NCI-H82 treated with DMSO at 0.1 percent for 48 hours (cell line): ENCODE results near the gene ABCC4.

Experiments used
- DNase-seq: peaks from one replicate; lab custom pipeline; 2025; ENCODE audit not compliant: unreplicated experiment; lab: John Stamatoyannopoulos, UW

The ABCC4 gene

DNA sequence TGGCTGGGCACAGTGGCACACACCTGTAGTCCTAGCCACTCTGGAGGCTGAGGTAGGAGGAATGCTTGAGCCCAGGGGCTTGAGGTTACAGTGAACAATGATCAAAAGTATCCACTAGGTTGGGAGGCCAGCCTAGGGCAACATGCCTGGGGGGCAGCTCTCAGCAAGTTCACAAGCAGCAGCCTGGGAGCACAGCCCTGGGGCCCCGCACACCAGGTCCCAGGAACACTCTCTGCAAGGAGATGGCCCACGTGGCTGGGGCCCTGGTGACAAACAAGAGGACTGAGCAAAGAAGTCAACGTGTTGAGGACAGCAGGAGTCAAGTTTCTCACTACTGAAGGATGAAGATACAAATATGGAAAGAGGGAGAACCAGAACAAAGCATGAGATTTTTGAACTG, 39.3 kb downstream of the ABCC4 start:
- no peak for DNase-seq

DNA sequence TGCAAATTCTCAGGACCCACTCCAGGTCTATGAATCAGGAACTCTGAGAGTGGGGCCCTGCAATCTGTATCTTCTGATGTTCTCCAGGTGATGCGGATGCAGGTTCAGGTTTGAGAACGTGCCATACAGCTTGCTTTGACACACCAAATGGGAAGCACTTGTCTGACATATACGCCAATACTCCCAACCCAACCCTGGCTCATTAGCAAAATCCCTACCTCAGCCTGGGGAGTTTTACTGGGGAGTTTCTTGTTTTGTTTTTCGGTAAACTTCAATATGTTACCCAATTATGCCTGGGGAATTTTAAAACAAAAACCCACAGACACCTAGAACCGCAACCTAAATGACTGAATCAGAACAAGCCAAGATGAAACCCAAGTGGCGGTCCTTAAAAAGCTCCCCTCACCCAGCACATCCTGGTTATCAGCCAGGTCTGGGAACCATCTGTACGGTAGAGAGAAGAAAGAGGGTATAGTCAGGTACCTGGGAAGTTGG, 41.2 kb downstream of the ABCC4 start:
- no peak for DNase-seq

DNA sequence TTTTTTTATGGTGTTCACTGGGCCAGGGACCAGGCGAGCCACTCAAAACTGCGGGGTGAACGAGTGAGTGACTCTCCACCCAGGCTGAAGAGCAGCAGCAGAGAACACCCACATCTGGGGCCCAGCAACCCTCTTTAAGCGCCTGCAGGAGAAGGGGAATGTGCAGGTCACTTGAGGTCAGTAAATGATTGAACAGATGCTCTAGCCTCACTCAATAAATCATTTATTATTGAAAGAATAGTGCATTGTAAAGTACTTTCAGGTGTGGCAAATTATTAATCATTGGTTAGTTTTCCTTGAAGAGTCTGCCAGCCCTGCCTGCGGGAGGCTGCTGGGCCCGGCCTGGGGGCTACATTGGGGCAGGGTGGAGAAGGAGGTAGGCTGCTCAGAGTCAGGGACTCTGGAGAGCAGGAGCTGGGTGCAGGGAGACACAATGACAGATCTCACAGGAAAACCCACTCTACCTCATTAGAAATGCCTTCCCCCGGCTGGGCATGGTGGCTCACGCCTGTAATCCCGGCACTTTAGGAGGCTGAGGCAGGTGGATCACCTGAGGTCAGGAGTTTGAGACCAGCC, 42.5 kb downstream of the ABCC4 start:
- no peak for DNase-seq

DNA sequence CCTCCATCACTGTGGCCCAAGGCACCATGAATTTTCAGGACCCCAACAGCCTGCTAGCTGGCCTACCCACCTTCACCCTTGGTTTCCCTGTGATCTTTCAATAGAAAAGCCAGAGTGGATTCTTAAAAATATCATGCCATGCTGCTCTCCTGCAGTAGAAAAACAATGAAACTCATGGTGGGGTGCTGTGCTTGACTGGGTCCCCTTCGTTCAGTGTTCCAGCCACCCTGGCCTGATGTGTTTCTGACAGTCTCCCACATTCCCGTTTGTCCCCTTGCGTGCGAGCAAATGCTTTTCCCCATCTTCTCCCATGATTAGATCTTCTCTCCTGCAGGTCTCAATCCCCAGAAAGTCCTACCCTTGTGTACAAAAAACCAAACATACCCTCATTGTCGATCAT, 43.2 kb downstream of the ABCC4 start:
- no peak for DNase-seq

DNA sequence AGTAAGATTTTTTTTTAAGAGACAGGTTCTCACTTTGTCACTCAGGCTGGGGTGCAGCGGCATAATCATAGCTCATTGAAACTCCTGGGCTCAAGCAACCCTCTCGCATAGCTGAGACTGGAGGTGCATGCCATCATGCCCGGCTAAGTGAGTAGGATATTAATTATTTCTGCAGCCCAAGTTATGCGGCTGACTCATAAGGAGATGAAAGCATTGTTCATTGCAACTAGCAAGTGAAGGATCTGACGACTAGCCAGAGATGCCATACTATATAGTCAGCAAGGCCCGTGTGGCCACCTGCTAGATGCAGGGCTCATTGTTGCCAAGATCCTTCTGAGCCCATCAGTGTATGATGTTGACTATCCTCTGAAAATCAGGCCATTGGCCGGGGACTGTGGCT, 45.2 kb downstream of the ABCC4 start:
- DNase-seq: no peak

DNA sequence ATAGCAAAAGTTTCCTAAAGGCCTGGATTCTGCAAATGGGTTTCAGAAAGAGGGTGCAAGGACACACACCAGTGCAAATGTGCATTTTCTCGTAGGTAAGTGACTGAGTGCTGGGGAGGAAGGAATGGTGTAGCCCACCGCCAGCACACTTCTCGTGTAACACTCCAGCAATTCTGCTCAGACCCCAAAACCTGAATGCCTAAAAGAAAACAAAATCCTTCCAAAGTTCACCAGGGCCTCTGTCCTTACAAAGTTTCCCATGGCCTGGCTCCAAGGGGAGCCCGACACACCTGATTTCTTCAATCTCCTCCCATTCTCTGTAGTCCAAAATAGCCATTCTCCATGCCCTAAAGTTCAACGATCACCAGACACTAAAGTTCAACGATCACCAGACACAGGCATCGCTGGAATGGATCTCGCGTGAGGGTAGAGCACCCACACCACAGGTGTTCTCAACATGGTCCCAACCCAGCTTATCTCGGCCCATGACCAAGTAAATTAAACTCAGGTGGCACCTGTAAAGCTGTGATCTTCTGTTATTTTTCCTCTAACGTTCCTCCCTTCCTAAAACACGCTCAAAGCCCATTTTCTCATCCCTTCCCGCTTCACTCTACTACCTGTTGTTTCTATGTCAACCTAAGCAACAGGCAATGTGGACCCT, 46.0 kb downstream of the ABCC4 start:
- DNase-seq: no peak

DNA sequence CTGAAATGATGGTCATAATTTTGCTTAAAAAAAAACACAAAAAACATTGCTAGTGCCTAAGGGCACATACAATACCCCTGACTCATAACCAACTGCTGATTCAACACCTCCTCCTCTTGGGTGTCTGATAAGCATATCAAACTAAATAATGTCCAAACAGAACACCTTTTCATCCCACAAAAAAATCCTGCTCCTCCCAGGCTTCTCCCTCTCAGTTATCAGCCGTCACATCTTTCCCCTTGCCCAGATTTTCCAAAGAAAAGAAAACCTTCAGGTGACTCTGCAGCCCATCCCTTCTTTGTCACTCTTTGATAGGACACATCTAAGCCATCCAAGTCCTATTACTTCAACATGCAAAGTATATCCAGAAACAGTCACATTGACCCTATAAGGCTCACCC, 46.9 kb downstream of the ABCC4 start:
- DNase-seq: no peak

DNA sequence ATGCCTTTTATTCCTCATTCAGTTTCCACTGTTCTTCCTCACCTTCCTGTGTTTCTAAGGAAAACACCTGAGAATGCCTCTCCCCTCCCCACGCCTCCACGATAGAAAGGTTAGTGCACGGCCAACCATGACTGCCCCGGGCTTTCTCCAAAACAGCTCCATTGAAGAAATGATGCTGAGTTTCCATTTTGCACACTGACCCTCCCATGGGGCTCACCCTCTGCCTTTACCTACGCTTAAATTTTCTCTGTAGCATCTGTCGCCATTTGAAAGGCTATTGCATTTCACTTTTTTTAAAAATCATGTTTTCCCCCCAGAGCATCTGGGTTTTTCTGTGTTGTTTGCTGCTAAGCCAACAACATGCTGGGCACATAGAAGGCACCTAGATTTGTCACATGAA, 48.2 kb downstream of the ABCC4 start:
- no peak for DNase-seq

DNA sequence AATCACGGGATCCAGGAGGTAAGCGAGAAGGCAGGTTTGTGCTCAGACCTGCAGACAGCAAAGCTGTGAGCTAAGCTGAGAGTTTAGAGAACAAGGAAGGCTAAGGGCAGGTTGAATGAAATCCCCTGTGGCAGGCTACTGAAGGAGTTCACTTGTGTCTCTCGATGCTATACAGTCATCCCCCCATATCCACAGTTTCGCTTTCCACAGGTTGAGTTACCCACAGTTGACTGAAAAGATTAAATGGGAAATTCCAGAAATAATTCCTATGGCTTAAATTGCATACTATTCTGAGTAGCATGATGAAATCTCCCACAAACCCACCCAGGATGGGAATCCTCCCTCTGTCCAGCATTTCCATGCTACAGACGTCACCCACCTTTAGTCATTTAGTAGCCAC, 49.6 kb downstream of the ABCC4 start:
- no peak for DNase-seq

DNA sequence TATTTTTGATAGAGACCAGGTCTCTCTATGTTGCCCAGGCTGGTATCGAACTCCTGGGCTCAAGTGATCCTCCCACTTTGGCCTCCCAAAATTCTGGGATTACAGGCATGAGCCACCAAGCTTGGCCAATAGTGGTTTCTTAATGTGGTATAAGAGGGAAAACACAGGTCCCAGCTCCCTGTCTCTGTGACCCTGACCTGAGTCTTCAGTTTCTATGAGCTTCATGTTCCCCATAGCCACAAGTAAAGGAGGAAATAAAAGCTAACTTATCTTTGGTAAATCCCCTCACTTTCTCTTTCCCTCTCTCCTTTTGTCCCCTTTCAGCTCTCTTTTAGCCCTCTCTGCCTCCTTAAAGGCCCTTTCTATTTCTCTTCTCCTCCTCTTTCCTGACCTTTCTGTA, 50.3 kb downstream of the ABCC4 start:
- no peak for DNase-seq

DNA sequence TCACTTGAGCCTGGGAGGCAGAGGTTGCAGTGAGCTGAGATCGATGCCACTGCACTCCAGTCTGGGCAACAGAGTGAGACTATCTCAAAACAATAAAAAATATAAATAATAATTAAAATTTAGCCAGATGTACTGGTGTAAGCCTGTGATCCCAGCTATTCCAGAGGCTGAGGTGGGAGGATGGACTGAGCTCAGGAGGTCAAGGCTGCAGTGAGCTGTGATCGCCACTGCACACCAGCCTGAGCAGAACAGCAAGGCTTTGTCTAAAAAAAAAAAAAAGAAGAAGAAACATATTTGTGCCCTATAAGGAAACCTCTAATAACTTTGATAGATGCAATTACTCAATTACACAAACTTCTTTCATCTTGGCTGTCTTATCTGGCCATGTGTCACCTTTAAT, 52.3 kb downstream of the ABCC4 start:
- DNase-seq: no peak

DNA sequence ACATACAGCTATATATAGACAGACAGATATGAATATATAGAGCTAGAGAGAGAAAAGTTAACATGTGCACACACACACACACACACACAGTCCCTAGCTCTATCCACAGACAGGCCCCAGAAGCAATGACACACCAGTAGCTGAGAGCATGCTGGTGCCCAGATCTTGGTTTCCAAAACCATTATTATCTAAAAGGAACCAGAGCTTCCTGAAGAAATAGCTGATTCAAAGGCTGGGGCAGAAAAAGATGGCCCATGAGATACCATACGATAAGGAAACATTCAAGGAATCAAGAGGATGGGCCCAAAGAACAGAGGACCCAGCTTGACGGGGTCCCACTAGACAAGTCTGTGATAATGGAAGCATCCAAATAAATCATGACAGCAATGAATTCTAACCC, 53.4 kb downstream of the ABCC4 start:
- DNase-seq: no peak

DNA sequence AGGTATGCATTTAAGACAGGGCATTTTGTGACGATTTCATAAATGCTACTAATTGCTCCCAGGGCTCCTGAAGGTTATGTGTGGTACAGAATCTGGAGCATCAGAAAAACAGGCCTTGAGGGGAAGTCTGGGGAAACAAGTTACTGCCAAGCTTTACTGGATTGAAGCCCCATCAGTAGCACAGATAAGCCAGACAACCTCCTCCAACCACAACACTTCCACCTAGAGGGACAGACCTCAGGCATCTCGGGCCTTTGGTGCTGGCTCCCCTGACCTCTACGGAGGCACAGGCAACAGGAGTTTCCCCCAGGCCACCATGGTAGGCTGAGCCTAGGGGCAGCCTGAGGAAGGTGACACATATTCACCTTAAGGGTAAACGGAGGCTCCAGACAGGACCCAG, 54.1 kb downstream of the ABCC4 start:
- DNase-seq: no peak

DNA sequence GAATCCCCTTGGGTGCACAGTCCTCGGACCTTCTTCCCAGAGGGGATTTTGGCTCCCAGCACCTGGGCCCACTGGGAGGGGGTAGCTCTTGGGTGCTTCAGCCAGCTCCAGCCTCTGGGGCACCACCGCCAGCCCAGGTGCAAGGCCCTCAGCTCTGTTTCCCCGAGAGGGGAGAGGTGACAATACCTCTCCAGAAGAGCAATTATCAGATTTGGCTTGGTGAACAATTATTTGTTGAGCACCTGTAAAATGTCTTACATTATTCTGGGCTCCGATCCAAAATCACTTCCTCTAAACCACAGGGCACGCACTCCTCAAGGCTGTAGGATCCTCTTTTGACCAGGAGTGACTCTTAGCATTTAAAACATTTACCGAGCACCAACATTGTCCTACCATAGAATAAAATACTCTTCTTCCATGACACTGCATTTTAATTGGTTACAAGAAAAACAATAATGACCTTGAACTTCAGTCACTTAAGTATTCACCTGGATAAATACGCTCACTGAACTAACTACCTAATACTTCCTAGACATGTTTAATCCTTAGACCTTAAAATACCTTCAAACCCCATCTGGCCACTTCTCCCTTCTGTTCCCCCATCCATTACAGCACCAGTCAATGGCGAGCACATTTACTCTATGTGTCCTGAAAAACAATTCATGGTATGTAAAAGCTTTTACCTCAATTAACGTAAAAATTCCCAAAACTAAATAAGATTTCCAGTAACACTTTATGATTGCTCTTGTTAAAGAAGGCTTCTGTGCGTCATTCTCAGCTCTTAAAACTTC, 54.8 kb downstream of the ABCC4 start:
- DNase-seq: peak; percentile 92

DNA sequence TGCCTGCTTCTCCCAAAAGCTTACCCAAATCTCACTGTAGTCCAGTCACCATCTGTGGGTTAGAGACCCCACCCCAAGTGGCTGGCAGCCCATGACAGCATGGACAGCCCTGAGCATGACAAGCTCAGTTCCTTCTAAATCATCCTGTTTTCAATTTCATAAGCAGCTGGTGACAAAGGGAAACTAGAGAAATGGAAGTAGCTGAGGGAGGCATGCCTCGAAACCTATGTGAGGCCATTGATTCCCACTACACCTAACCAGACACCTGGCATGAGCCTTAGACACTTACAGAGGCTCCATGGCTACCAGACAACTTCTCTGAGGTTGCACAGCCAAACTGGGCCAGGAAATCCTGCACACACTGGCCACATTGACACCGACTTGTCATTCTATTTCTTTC, 56.2 kb downstream of the ABCC4 start:
- no peak for DNase-seq

DNA sequence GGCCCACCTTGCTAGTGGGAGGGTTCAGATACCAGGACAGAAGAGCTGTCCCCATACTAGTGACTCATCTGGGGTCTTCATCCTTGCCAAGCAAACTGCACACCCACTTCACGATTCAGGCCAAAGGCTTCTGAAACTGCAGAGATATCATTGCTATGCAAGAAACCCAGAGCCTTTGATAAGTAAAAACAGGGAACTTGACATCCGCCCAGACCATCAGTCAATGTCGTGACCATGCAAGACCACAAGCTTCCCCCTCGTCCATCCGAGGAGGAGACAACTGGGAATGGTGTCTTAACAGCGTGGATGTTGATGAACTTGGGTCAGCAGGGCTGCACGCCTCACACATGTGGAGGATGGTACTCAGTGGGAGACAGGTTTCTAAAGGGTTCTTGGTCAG, 58.0 kb downstream of the ABCC4 start:
- DNase-seq: no peak

DNA sequence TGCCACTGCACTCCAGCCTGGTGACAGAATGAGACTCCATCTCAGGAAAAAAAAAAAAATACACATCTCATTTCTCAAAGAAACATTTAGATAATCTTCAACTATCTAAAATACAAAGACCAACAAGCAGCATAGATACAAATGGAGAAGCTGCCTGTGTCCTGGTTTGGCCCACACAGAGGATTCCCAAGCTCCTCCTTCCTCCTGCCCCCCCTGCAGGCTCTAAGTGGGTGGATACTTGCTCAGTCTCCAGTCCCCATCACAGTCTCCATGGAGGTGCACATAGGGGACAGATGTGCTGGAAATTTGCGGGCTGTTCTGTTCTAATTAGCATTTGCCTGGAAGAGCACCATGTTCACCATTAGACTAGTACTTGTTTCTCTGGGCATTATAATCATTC, 59.9 kb downstream of the ABCC4 start:
- DNase-seq: peak; percentile 23

DNA sequence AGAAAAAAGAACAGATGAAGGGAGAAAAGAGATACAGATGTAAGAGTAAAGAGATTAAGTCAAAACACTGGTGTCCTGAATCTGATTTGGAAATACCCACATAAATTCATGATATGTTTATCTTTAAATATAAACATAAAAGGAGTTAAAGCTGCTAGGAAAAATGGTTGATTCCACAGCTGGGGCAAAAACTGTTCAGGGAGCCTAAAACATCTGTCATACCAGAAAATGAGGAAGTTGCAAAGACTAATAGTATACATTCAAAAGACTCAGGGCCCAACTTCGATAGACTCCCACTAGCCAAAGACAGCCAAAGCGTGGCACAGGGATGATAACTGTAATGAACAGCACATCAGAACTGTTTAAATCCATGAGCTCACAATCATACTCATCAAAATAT, 62.0 kb downstream of the ABCC4 start:
- DNase-seq: no peak

DNA sequence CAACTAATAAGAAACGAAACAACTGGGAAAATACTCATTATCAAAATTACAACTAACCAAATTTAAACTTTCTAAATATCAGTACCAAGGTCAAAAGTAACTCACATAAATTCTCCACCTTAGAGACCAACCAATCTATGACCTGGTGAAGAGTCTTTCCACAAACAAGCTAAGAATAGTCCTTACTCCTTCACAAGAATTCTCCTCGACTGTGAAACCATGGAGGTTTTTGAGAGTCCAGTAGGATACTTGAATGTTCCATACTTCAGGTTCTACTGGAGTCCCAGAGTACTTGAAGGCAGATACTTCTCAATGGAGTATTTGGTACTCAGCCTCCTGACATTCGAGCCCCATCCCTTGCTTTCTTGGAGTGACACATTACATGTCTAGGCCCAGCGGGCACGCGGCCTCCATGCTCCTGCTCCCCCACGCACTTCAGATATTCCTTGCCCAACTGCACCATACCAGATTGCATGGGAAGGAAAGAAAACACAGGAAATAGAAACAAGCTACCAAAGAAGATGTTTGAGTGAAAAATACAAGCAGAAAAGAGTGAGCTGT, 63.9 kb downstream of the ABCC4 start:
- no peak for DNase-seq

DNA sequence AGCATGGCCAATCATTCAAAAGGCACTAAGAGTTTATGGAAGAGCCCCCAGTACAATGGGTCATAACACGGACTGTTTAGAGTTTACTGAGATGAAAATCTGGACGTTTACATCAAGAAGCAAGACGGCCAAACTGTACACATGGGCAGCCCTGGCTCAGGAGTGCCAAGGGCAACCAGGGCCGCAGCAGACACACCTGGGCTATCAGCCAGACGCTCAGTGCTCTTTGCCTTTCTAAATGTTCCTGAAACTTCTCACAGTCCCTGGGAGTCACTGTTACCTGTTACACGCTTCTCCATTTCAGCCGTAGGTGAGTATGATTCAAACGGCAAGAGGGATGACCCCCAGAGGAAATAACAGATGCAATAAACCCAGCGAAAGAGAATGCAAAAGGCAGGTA, 64.5 kb downstream of the ABCC4 start:
- no peak for DNase-seq

DNA sequence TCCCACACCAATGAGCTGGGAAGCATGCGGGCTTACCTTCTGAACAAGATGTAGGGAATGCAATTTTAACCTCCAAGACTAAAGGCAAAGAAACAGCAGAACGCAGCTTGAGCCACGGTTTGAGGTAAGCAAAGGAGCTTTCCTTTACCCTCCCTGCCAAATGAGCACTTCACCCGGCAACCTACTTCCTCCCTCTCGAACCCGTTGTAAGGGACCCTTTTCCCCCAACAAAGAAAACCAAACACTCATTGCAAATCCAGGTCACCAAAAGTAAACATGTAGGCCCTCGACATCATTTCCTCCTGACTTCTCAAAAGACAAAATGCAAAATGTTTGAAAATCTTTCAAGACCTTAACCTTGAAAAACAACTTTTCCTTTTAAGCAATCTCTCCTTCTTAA, 65.3 kb downstream of the ABCC4 start:
- DNase-seq: no peak

DNA sequence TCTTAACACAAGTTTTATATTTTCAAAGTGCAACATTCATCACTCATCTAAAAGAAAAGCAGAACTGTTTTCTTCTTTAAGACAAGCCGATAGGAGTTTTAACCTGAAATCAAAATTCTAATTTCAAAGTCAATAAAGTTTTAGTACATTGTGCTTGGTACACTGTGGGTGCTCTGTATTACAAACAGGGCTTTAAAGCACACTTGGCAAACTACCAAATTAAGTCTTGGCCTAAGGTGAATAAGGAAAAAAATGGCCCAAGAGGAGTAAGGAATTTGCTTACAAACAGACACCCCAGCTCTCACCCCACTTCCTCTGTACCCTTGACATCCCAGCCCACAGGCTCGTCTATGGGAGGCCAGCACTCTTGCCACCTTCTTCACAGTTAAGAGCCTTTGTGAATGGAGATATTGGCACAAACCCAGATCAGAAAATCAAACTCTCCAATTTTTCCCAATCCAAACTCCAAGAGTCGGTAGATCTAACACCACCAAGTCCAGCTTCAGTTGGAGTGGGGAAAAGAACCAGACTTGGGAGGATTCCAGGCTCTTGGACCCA, 66.0 kb downstream of the ABCC4 start:
- no peak for DNase-seq
